ENCODE data around the gene CD160.
A peak's percentile ranks its signal among the peaks of the same experiment; 100 is the strongest.

The CD160 gene

DNA sequence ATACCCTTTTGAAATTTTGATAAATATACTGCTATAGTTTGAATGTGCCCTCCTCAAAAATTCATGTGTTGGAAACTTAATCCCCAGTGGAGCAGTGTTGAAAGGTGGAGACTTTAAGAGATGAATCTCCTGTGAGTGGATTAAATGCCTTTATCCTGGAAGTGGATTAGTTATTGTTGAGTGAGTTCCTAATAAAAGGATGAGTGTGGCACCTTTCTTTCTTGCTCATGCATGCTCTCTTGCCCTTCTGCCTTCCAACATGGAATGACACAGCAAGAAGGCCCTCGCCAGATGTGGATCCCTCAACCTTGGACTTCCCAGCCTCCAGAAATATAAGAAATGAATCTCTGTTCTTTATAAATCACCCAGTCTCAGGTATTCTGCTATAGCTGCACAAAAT lies 51.8 kb downstream of the CD160 start:
- no peak overlapping the region for H3K27ac ChIP-seq
- TF ChIP-seq, protein P1, sequence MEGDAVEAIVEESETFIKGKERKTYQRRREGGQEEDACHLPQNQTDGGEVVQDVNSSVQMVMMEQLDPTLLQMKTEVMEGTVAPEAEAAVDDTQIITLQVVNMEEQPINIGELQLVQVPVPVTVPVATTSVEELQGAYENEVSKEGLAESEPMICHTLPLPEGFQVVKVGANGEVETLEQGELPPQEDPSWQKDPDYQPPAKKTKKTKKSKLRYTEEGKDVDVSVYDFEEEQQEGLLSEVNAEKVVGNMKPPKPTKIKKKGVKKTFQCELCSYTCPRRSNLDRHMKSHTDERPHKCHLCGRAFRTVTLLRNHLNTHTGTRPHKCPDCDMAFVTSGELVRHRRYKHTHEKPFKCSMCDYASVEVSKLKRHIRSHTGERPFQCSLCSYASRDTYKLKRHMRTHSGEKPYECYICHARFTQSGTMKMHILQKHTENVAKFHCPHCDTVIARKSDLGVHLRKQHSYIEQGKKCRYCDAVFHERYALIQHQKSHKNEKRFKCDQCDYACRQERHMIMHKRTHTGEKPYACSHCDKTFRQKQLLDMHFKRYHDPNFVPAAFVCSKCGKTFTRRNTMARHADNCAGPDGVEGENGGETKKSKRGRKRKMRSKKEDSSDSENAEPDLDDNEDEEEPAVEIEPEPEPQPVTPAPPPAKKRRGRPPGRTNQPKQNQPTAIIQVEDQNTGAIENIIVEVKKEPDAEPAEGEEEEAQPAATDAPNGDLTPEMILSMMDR (IDR thresholded peaks at IDR 0.05), result no peak
- TF ChIP-seq ZFX (IDR thresholded peaks at IDR 0.05; ENCODE audit: borderline replicate concordance), result no peak

DNA sequence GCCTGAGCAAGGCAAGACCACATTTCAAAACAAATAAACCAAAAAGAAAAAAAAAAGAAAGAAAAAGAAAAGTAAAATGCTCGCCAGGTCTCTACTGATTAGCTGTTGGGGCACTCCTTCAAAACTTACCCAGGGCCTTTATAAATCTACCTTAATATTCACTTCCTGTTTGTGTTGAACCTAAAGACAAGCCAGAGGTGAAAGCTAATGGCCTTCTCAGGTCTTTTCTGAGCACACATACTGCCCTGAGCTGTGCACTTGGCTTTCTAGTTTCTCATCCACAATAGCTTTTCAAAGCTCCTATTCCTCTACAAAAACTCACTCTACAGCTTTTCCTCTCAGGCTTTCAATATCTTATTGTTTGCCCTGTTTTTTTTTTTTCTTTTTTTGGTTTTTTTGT lies 54.1 kb downstream of the CD160 start:
- H3K27ac ChIP-seq, result no peak overlapping the region
- TF ChIP-seq ZFX (IDR thresholded peaks at IDR 0.05; ENCODE audit: borderline replicate concordance), result no peak
- TF ChIP-seq, protein P1 (IDR thresholded peaks at IDR 0.05), result no peak

DNA sequence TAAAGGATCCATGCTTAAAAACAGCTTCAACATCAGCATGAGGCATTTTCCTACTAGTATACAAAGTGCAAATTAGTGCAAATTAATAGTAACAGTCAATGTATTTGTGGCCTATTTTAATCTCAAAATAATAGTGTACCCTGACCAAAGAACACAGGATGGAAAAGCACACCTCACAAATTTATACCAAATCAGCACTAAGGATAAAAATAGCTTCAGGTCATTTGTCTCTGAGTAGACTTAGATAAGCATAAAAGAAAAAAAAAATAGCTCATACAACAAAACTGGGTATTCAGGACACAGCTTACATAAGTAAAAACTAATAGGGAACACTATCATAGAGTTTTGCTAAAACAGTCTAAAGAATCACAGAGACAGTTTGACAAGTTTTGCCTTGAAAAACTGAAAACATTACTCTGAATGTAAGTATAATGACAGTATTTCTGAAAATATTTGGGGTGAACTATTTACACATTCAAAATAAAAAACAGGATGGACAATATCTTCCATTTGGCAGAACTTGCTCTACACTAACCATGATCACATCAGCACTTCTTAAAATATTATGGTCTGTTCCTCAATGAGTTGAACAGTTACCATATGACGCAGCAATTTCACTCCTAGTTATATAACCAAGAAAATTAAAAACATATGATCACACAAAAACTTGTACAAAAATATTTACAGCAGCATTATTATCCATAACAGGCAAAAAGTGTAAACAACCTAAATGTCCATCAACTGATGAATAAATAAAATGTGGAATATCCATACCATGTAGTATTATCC lies 58.3 kb downstream of the CD160 start:
- TF ChIP-seq, protein P1 (IDR thresholded peaks at IDR 0.05), result no peak
- TF ChIP-seq ZFX (IDR thresholded peaks at IDR 0.05; ENCODE audit: borderline replicate concordance), result no peak
- H3K27ac ChIP-seq, result no peak overlapping the region

DNA sequence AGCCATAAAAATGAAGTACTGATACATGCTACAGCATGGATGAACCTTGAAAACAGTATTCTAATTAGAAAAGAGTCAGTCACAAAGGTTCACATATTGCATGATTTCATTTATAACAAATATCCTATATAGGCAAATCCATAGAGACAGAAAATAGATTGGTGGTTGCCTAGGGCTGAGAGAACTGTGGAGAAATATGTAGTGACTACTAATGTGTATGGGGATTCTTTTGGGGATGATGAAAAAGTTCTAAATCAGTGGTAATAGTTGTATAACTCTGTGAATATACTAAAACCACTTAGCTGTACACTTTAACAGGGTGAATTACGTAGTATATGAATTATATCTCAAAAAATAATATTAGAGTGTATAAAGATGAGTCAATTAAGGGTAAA lies 58.8 kb downstream of the CD160 start:
- H3K27ac ChIP-seq, result no peak overlapping the region

DNA sequence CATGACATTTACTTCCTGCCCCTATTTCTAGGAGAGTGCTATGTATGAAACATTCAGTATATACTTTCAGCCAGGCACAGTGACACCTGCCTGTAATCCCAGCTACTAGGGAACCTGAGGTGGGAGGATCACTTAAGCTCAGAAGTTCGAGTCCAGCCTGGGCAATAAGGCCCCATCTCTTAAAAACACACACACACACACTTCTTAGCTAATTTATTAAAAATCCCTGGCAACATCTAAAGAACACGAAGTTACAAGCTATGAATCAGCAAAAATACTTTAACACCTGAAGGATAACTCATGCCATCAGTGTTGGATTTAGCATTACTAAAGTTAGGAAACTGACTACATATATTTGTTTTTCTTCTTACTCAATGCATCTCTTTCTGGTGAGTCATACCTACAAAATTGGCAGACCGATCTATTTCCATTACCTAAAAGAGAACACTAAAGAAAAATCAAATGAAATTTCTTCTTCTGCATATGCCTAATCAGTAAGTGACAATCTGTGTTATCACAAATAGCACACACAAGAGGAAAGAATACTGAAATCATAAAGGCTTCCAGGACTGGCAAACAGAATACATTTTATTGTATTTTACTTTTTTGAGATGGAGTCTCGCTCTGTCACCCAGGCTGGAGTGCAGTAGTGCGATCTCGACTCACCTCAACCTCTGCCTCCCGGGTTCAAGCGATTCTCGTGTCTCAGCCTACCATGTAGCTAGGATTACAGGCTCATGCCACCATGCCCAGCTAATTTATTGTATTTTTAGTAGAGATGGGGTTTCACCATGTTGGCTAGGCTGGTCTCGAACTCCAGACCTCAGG lies 63.2 kb downstream of the CD160 start:
- peak overlapping the region; percentile 54 for H3K27ac ChIP-seq
- no peak for TF ChIP-seq ZFX (IDR thresholded peaks at IDR 0.05; ENCODE audit: borderline replicate concordance)
- TF ChIP-seq, protein P1 (IDR thresholded peaks at IDR 0.05), result no peak

More for the DNA sequence above, 58.8 kb downstream of the CD160 start:
- TF ChIP-seq, protein P1 (IDR thresholded peaks at IDR 0.05), result no peak
- no peak for TF ChIP-seq ZFX (IDR thresholded peaks at IDR 0.05; ENCODE audit: borderline replicate concordance)

DNA sequence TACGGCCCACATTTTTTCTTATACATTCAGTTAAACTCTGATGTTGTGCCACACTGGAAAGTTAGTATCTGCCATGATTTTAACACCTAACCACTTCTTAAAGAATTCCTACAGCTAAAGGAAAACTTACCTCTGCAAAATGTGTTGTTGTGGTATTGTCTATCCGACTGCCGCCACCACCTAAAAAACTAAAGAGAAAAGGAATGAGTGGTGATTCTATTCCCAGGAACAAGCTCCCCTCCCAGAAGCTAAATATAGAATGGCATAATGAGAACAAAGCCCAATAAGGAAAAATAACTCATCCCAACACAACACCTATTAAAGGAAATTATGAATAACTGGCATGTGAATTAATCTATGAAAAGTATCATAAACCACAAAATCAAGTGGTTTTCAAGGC lies 65.1 kb downstream of the CD160 start:
- no peak overlapping the region for H3K27ac ChIP-seq

More for the DNA sequence above, 65.1 kb downstream of the CD160 start:
- TF ChIP-seq, protein P1 (IDR thresholded peaks at IDR 0.05), result no peak
- no peak for TF ChIP-seq ZFX (IDR thresholded peaks at IDR 0.05; ENCODE audit: borderline replicate concordance)

All from 22Rv1 (cell line).